ENCODE results near the gene AK3. TPM values are rescaled to one million over a fixed set of nuclear protein-coding genes. Genes with fewer than 3 reads are reported as not detected.
A peak's percentile ranks its signal among the peaks of the same experiment; 100 is the strongest.

AK3 gene
- total and polyA plus RNA-seq, 2 donors (not counting 1 experiment from before 2014, with no cell fraction given), result 66.3 to 90.3 TPM

GRCh38 chr9:4762108-4762885 lies 21.3 kb upstream of the AK3 start:
- H3K4me2 ChIP-seq (ENCODE audit: extremely low read depth, insufficient read depth, low read length), result no peak overlapping the region
- no peak overlapping the region for H2AFZ ChIP-seq (ENCODE audit: low read length)
- TF ChIP-seq CTCF (conservative IDR thresholded peaks at IDR 0.05 in 1 of 2, IDR thresholded peaks at IDR 0.05 in 1 of 2; ENCODE audit: low read depth in 1 of 2, low read length in 2 of 2) (peak; percentile 70 to 82), EZH2 (IDR thresholded peaks at IDR 0.05; ENCODE audit: low read length, missing control alignments) (no peak)
- H3K79me2 ChIP-seq (ENCODE audit: control insufficient read depth, insufficient read depth, low read length), result no peaks in the 10 kb centered on the region
- no peaks in the 10 kb centered on the region for H3K4me1 ChIP-seq (ENCODE audit: control insufficient read depth, extremely low read depth, insufficient read depth, low read length)
- no peaks in the 10 kb centered on the region for H3K9me3 ChIP-seq (ENCODE audit: control insufficient read depth, insufficient read depth, low read depth, low read length)
- no peak overlapping the region for H3K4me3 ChIP-seq (replicated peaks in 1 of 4; ENCODE audit: control extremely low read depth in 1 of 4, insufficient read depth in 1 of 4, low read depth in 3 of 4, low read length in 4 of 4)
- no peak overlapping the region for H3K9ac ChIP-seq (ENCODE audit: insufficient read depth, low read length)
- no peaks in the 10 kb centered on the region for H4K20me1 ChIP-seq (ENCODE audit: control insufficient read depth, extremely low read depth, insufficient read depth, low read length)
- H3K27ac ChIP-seq (ENCODE audit: insufficient read depth, low read length), result no peak overlapping the region
- peaks cover 4% of the 10 kb centered on the region for H3K27me3 ChIP-seq (ENCODE audit: control insufficient read depth, insufficient read depth, low read length)
- peak; percentile 65 to 82 for DNase-seq (ENCODE audit: low read depth in 2 of 2)
- H3K36me3 ChIP-seq (ENCODE audit: control insufficient read depth, insufficient read depth, low read length), result no peaks in the 10 kb centered on the region

GRCh38 chr9:4760122-4760521 lies 19.1 kb upstream of the AK3 start:
- H2AFZ ChIP-seq (ENCODE audit: low read length), result no peak overlapping the region
- no peak for DNase-seq (ENCODE audit: low read depth in 2 of 2)
- no peak overlapping the region for H3K4me3 ChIP-seq (replicated peaks in 1 of 4; ENCODE audit: control extremely low read depth in 1 of 4, insufficient read depth in 1 of 4, low read depth in 3 of 4, low read length in 4 of 4)
- H3K4me1 ChIP-seq (ENCODE audit: control insufficient read depth, extremely low read depth, insufficient read depth, low read length), result no peaks in the 10 kb centered on the region
- H3K27me3 ChIP-seq (ENCODE audit: control insufficient read depth, insufficient read depth, low read length), result peaks cover 4% of the 10 kb centered on the region
- no peak for TF ChIP-seq EZH2 (IDR thresholded peaks at IDR 0.05; ENCODE audit: low read length, missing control alignments)
- TF ChIP-seq CTCF (conservative IDR thresholded peaks at IDR 0.05 in 1 of 2, IDR thresholded peaks at IDR 0.05 in 1 of 2; ENCODE audit: low read depth in 1 of 2, low read length in 2 of 2), result no peak
- no peaks in the 10 kb centered on the region for H3K79me2 ChIP-seq (ENCODE audit: control insufficient read depth, insufficient read depth, low read length)
- no peaks in the 10 kb centered on the region for H3K36me3 ChIP-seq (ENCODE audit: control insufficient read depth, insufficient read depth, low read length)
- H3K27ac ChIP-seq (ENCODE audit: insufficient read depth, low read length), result no peak overlapping the region
- no peaks in the 10 kb centered on the region for H4K20me1 ChIP-seq (ENCODE audit: control insufficient read depth, extremely low read depth, insufficient read depth, low read length)
- H3K9ac ChIP-seq (ENCODE audit: insufficient read depth, low read length), result no peak overlapping the region
- no peak overlapping the region for H3K4me2 ChIP-seq (ENCODE audit: extremely low read depth, insufficient read depth, low read length)
- H3K9me3 ChIP-seq (ENCODE audit: control insufficient read depth, insufficient read depth, low read depth, low read length), result no peaks in the 10 kb centered on the region

- Histone ChIP-seq H3K9ac (ENCODE audit: insufficient read depth, low read length) (no peak overlapping the region), H3K4me2 (ENCODE audit: extremely low read depth, insufficient read depth, low read length) (no peak overlapping the region), H3K27me3 (ENCODE audit: control insufficient read depth, insufficient read depth, low read length) (peaks cover 2% of the 10 kb centered on the region), H3K4me1 (ENCODE audit: control insufficient read depth, extremely low read depth, insufficient read depth, low read length) (no peaks in the 10 kb centered on the region), H3K4me3 (replicated peaks in 1 of 4; ENCODE audit: control extremely low read depth in 1 of 4, insufficient read depth in 1 of 4, low read depth in 3 of 4, low read length in 4 of 4) (no peak overlapping the region), H2AFZ (ENCODE audit: low read length) (no peak overlapping the region), H3K79me2 (ENCODE audit: control insufficient read depth, insufficient read depth, low read length) (no peaks in the 10 kb centered on the region), H3K27ac (ENCODE audit: insufficient read depth, low read length) (no peak overlapping the region), H3K9me3 (ENCODE audit: control insufficient read depth, insufficient read depth, low read depth, low read length) (no peaks in the 10 kb centered on the region), H3K36me3 (ENCODE audit: control insufficient read depth, insufficient read depth, low read length) (no peaks in the 10 kb centered on the region), H4K20me1 (ENCODE audit: control insufficient read depth, extremely low read depth, insufficient read depth, low read length) (no peaks in the 10 kb centered on the region)
- no peak for TF ChIP-seq EZH2 (IDR thresholded peaks at IDR 0.05; ENCODE audit: low read length, missing control alignments)
- TF ChIP-seq CTCF (conservative IDR thresholded peaks at IDR 0.05 in 1 of 2, IDR thresholded peaks at IDR 0.05 in 1 of 2; ENCODE audit: low read depth in 1 of 2, low read length in 2 of 2), result no peak
- DNase-seq (ENCODE audit: low read depth in 2 of 2), result no peak
Measured at GRCh38 chr9:4756420-4756819, 15.4 kb upstream of the AK3 start.
